Bronchial epithelial cell (primary cell): ENCODE results near the gene TEKT2. TPM values are rescaled to one million over a fixed set of nuclear protein-coding genes. Genes with fewer than 3 reads are reported as not detected.
A peak's percentile ranks its signal among the peaks of the same experiment; 100 is the strongest.

ENCODE experiments used
- DNase-seq: peaks from one replicate; pipeline ENCODE4 v3.0.0-alpha.2; 2010; ENCODE audit warnings: low read depth
- FAIRE-seq: peaks from 2 replicates; lab custom pipeline; 2011; peaks lifted over from hg19 to GRCh38; lab: Jason Lieb, UNC
- H3K27me3 ChIP-seq: 2 replicates; pipeline ENCODE4 v1.5.1; 2011; ENCODE audit warnings: low read length; ENCODE audit not compliant: control insufficient read depth, insufficient read depth
- H3K36me3 ChIP-seq: 2 replicates; pipeline ENCODE4 v1.5.1; 2011; ENCODE audit warnings: low read length; ENCODE audit not compliant: control insufficient read depth, insufficient read depth
- H3K4me3 ChIP-seq: 2 replicates; pipeline ENCODE4 v1.5.1; 2011; ENCODE audit warnings: mild to moderate bottlenecking, low read depth, low read length, control low read depth
- CTCF ChIP-seq: IDR thresholded peaks from 2 replicates; pipeline ENCODE4 v1.5.1; 2011; ENCODE audit warnings: mild to moderate bottlenecking, moderate library complexity, low read length, control low read depth, inconsistent platforms; ENCODE audit not compliant: insufficient read depth, severe bottlenecking
- total RNA-seq: library from RNA; depleted of rRNA; stranded (reverse); fragments of >200 nt; gene quantifications from 2 replicates; pipeline ENCODE4 v1.2.1, GENCODE V29; 2014

TEKT2 gene, protein sequence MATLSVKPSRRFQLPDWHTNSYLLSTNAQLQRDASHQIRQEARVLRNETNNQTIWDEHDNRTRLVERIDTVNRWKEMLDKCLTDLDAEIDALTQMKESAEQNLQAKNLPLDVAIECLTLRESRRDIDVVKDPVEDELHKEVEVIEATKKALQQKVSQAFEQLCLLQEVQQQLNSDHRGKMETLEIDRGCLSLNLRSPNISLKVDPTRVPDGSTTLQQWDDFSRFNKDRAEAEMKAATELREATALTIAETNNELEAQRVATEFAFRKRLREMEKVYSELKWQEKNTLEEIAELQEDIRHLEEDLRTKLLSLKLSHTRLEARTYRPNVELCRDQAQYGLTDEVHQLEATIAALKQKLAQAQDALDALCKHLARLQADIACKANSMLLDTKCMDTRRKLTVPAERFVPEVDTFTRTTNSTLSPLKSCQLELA
- total RNA-seq = under 0.01 and 0.26 TPM in 2 replicates

DNA sequence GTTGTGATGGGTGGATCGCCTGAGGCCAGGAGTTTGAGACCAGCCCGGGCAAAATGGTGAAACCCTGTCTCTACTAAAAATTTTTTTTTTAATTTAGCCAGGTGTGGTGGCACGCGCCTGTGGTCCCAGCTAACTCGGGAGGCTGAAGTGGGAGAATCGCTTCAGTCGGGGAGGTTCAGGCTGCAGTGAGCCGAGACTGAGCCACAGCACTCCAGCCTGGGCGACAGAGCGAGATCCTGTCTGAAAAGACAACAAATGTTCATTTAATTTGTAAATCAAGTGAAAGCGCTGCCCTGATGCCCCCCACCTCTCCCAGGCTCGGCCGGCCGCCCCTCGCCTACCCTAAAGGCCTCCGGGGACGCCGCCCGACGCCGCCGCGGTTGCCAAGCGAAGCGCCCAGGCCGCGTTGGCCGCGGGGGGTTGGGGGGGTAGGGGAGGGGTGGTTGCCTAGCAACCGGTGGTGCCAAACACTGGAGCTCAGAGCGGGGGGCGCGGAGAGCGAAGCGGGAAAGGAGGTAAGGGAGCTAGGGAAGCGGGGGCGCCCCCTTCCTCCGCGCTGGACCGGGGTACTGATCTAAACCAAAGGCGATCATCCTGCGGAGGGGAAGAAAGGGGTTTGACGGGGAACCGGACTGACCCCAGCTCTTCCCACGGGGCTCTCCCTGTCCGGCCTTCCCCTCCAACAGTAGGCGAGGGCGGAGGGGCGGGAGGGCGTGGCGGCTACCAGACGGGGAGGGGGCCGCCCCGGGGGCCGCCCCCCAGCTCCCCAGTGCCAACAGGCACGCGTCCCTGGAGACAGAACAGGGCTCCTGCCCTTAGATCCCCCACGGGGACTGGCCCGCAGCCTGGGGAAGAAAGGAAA, at the start of gene TEKT2:
Gene TEKT2 (plus strand): TSS at position 460 of the 862 bp plus-strand sequence. CDS start 828 bp downstream, outside the sequence.
- no peak for FAIRE-seq

GRCh38 chr1:36034692-36035091, 49.2 kb upstream of the TEKT2 start:
- no peak overlapping the region for H3K4me3 ChIP-seq
- TF ChIP-seq CTCF = no peak
- no peaks in the 10 kb centered on the region for H3K27me3 ChIP-seq
- peaks cover 1% of the 10 kb centered on the region for H3K36me3 ChIP-seq
- DNase-seq (peak; percentile 97), FAIRE-seq (peak; percentile 36)

More for the DNA sequence above, at the start of gene TEKT2:
- no peak for DNase-seq
- H3K4me3 ChIP-seq = peak within 1 kb of the TSS; percentile 41
- no peaks in the 10 kb centered on the region for H3K27me3 ChIP-seq
- no peak for TF ChIP-seq CTCF
- no peaks in the 10 kb centered on the region for H3K36me3 ChIP-seq

GRCh38 chr1:36035154-36035553, 48.7 kb upstream of the TEKT2 start:
- Histone ChIP-seq H3K36me3 (peaks cover 1% of the 10 kb centered on the region), H3K27me3 (no peaks in the 10 kb centered on the region), H3K4me3 (no peak overlapping the region)
- no peak for TF ChIP-seq CTCF
- FAIRE-seq (no peak), DNase-seq (no peak)

DNA sequence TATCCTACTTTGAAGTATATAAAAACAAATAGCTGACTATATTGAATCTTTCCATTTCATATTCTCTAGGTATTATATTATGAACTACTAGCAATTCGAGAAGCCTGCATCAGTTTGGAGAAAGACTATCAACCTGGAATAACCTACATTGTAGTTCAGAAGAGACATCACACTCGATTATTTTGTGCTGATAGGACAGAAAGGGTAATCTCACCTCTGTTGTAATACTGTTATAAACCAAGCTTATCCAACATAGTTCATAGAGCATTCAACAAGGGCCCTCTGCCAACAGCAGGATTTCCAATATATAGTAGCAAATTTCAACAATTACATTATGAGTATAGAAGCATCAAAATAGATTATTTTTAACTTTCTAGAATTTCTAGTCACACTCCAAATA, 43.7 kb upstream of the TEKT2 start:
- peaks cover 5% of the 10 kb centered on the region for H3K36me3 ChIP-seq
- H3K4me3 ChIP-seq = no peak overlapping the region
- FAIRE-seq = no peak
- DNase-seq = no peak
- TF ChIP-seq CTCF = no peak
- no peaks in the 10 kb centered on the region for H3K27me3 ChIP-seq

GRCh38 chr1:36051821-36052220, 32.1 kb upstream of the TEKT2 start:
- H3K4me3 ChIP-seq = no peak overlapping the region
- FAIRE-seq = no peak
- no peak for TF ChIP-seq CTCF
- no peaks in the 10 kb centered on the region for H3K27me3 ChIP-seq
- no peaks in the 10 kb centered on the region for H3K36me3 ChIP-seq
- no peak for DNase-seq
